Measurements from ENCODE around the gene GALNT14.

The GALNT14 gene

GRCh38 chr2:31053929-31054782, 84.1 kb downstream of the GALNT14 start:
- no peak for DNase-seq

DNA sequence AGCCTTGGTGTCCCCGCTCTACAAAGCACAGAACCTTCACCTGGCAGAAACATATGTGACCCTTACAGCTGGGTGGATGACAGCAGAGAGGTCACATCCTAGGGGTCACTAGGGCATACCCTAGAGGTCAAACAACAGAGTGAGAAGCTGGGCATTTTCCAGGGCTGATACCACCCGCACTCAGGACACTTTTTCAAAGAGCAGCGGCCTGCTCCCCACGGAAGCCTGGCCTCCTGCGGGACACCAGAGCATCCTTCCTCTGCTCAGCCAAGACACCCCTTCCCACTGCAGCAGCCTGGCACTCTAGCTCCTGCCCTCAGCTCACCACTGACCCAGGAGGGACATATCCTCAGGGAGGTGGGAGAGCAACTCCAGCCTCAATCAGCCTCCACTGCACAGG, 86.0 kb downstream of the GALNT14 start:
- DNase-seq = no peak

GRCh38 chr2:31051258-31052140, 86.7 kb downstream of the GALNT14 start:
- DNase-seq = peak; percentile 51

- DNase-seq = no peak
These were observed 88.2 kb downstream of the GALNT14 start for GRCh38 chr2:31049916-31050588.

GRCh38 chr2:31049264-31049663, 89.0 kb downstream of the GALNT14 start:
- DNase-seq = no peak

DNA sequence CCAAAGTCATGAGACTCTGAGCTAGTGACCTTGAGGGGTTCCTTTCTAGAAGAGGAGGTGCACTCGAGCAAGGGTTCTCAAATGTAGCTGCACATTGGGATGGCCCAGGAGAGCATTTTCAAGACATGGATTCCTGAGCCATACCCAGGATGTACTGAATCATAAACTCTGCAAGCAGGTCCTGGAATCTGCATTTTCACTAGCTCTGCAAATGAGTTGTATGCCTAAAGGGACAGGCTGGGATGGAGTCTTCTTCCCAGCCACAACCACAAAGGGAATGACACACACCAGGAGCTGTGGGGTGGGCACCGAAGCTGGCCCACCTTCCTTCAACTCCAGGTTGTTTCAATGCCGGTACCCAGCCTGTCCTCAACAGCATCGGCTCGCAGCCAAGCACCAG, 90.6 kb downstream of the GALNT14 start:
- DNase-seq = no peak

DNA sequence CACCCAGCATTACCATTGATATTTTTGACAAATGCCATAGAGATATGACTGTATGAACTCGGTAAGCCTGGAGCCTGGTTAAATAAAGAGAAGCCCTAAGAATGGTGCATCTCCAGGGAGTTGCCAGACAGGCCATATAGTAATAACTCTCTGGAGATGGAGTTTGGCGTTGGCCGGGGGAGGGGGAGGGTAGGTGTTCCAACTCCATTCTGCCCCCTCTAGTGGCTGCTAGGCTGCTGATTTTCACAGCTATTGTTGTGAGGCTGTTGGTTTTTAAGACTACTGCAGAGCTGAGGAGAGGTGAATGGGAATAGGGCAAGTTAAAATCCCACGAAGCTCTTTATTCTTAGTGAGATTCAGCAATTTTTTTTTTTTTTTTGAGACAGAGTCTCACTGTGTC, 99.9 kb downstream of the GALNT14 start:
- DNase-seq = no peak

DNA sequence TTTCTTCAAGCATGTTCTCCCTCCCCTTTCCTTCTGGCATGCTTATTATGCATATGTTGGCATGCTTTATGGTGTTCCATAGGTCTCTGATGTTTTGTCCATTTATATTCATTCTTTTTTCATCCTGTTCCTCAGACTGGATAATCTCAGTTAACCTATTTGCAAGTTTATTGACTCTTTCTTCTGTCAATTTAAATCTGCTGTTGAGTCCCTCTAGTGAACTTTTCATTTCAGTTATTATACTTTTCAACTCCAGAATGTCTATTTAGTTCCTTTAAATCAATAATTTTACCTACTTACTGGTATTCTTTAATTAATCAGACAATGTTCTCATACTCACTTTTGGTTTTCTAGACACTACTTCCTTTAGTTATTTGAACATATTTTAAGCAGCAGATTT, 101.2 kb downstream of the GALNT14 start:
- no peak for DNase-seq

DNA sequence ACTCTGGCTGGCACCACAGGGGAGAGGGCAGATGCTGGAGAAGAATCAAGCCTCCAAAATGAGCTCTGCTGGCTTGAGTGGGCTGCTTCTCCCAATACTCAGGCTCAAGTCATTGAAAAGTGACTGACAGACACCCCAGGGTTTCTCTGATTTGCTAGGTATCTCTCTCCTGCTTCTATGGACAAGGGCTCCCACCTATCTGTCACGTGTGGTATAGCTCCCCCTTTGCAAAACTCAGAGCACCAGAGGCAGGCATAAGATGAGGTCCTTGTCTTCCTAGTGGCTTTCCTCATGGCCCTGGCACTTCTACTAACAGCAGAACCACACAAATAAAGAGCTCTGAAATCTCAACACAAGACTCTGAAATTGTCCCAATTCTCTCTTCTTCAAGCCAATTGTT, 105.2 kb downstream of the GALNT14 start:
- peak; percentile 18 for DNase-seq

- DNase-seq = peak; percentile 97
These were observed 105.8 kb downstream of the GALNT14 start for GRCh38 chr2:31032475-31032874.

DNA sequence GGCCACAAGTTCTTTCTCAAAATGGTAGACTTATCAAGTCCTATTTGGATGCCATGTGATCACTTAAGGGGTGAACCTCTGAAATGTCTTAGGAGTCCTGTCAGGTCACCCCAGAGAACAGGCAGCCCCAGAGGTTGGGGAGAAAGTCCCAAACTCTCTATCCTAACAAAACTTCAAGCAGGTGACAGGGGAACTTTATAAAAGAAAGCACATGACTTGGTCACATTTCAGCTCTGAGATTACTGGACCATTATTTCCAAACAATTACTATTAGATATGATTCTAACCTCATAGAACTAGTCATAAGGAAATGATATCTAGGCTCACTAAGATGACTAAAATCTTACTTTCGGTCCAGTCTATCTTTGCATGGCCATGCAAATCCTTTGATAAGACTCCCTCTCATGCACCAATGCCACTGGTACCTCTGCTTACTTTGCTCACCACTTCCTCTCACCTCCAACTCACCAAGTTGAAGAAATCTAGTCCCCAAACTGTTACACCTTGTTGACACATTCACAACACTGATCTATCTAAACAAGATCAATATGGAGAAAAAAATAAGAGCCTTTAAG, 107.0 kb downstream of the GALNT14 start:
- DNase-seq = no peak

- no peak for DNase-seq
These were observed 109.8 kb downstream of the GALNT14 start for GRCh38 chr2:31028417-31028816.

DNA sequence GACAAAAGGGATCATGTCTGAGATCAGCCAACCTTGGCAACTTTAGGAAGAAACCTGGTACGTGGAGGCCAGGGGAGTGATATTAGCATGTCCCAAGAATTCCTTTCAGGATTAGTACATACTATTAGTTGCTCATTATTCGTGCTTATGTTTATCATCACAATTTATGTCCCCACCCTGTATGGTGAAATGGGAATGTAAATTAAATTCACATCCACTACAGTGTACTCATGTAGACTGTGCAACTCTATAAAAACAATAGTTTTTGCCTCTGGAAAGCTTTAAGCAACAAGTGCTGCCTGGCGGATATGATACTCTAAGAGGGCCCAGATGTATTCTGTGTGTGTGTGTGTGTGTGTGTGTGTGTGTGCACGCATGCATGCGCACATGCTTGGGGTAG, 110.7 kb downstream of the GALNT14 start:
- DNase-seq = no peak

GRCh38 chr2:31023541-31023940, 114.7 kb downstream of the GALNT14 start:
- no peak for DNase-seq

GRCh38 chr2:31020713-31021112, 117.5 kb downstream of the GALNT14 start:
- DNase-seq = no peak

- no peak for DNase-seq
These were observed 120.0 kb downstream of the GALNT14 start for GRCh38 chr2:31018280-31018679.

- DNase-seq = no peak
These were observed 121.6 kb downstream of the GALNT14 start for GRCh38 chr2:31016648-31017047.

DNA sequence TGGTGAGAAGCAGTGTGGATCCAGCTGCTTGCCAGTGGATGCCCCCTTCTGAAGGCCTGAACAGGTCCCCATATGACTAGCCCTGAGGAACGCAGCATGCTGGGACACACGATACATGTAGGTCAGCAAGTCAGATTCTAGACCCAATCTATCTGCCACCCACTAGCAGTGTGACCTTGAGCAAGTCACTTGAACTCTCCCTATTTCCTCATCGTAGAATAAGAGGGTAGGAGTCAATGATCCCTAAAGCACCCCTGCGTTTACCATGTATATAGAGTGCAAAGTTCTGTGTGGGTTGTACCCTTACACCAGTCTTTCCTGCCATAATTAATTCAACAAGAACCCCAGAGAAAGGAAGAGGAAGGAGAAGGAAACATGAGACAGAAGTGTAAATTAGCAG, 123.7 kb downstream of the GALNT14 start:
- no peak for DNase-seq

DNA sequence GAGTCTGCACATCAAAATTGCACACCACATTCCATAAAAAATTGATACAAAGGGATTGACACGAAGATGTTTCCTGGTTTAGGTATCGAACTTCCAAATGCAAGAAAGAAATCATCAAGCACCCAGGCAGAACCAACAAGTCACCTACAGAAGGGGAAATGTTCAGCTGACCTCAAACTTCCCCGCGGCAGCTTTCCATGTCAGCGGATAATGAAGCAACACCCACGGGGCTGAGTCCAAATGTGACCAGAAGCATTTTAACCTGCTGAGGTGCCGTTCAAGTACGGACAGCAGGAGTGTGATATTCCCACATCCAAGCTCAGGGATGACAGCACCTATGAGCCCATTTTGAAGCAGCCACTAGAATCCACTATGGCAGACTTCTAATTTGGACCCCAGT, 124.9 kb downstream of the GALNT14 start:
- DNase-seq = peak; percentile 45

- no peak for DNase-seq
These were observed 125.8 kb downstream of the GALNT14 start for GRCh38 chr2:31012406-31012805.

- DNase-seq = no peak
These were observed 126.7 kb downstream of the GALNT14 start for GRCh38 chr2:31011587-31011986.

DNA sequence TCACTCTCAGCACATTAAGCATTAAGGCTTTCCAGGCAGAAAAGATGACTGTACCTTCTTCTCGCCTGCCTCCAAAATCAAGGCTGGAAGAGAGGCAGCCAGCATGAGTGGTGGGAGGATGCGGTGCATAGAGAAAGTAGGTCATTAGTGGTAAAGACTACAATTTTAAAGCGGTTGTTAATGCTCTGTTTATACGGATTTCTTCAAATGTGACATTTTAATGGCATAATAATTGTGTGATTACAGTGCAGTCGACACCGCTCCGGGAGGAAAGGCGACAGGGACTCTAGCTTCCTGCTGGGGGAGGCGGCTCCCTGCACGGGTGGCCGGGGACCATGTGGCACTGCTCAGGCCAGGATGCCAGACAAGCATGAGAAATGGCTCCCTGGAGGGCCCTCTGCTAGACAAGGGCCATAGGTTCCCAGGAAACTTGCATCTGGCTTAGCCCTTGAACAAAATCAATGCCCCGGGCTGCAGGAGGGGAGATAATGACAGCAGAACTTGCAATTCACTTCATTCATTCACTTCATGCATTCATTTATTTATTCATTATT, 129.6 kb downstream of the GALNT14 start:
- no peak for DNase-seq

- DNase-seq = no peak
These were observed 134.0 kb downstream of the GALNT14 start for GRCh38 chr2:31004257-31004656.

Data from GF-D8 (cell line).